HG03159 (cell line): Measurements from ENCODE around the gene RASAL2.
"Not testable (repeated sequence)": the region's sequence is repeated elsewhere in the genome, so short reads cannot be mapped to it uniquely, and the experiment has no call there.

ENCODE experiments used
- ATAC-seq: cut with Tn5 transposase; IDR thresholded peaks from one replicate; pipeline ENCODE4 v1.9.1; 2021; ENCODE audit warnings: mild to moderate bottlenecking, moderate library complexity; ENCODE audit not compliant: unreplicated experiment

Gene RASAL2

DNA sequence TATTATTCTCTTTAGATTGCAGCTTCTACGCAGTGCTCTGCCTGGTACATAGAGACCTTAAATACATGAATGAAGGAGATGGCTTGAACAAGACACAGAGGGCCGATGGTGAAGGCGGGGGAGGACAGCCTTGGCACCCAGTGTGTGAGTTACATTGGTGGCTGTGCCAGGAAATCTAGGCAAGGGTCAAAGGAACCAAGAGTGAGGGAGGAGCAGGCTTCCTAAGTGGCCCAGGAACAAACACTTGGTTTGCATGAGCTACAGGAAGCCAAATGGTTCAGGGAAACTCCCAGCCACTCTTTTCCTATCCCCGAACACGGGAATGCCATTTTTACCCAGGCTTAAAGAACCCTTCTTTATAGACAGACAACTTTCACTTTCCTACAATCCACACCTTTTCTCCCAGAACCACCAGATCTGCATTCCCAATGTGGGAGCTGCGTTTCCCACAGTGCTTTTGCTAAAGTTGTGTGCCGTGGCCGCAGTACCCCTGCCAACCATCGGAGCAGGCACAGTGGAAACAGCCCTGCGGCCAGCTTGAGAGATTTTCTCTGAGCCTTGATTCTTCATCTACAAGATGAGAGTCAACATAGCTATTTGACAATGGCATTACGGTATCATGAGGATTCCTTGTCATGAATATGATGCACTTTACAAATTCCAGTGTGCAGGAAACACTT, 406.3 kb downstream of the RASAL2 start:
- ATAC-seq, result no peak

DNA sequence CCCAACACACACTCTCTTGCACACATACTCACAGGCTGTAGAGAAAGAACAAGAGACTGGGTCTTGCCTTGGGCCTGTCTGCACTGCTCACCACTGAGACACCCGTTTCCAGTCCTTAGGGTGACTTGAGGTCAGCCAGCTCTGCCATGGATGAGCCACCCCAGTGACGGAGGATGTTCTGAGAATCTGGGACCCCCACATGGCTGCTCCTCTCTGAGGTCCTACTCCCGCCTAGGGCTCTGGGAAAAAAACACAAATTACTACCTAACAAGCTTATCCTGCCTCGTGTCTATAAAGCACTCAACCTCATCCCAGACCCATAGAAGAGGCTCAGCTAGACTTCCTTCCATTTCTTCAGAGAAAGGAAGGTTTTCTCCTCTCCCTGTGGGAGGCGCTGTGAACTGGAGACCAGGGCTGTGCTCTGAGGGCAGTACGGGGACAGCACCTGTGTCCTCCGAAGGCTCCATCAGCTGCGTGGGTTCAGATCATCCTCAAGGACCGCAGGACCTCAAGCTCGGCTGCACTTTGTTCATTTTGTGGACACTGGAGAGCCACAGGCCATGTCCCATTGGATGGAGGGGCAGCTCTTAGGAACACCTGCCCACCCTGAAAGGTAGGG, 407.1 kb downstream of the RASAL2 start:
- ATAC-seq, result peak; percentile 28

DNA sequence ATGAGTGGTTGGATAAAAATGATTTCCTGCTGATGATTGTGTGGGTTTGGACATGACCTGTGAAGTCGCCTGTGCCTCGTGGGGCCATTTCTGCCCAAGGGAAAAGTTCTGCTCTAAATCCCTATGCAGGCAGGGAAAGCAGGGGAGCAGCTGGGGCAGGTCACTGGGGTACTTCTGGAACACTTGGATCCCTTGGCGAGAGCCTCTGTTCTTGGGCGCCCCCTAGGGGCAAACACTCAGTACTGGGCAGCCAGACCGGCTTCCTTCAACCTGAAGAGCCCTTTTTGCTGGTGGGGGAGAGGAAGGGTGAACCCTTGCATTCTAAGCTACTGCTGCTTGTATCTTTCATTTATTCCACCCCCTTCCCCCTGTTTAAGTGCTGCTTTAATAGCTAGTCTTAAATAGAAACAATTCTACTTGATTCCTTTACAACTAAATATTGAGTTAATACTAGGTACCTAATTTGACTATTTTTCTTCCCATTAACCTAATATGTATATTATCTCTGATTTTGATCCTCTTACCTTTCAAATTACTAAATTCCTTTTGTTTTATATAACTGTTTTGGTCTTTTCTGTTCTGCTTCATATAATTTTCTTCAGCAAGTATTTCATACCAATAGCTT, 407.9 kb downstream of the RASAL2 start:
- ATAC-seq, result peak; percentile 93

DNA sequence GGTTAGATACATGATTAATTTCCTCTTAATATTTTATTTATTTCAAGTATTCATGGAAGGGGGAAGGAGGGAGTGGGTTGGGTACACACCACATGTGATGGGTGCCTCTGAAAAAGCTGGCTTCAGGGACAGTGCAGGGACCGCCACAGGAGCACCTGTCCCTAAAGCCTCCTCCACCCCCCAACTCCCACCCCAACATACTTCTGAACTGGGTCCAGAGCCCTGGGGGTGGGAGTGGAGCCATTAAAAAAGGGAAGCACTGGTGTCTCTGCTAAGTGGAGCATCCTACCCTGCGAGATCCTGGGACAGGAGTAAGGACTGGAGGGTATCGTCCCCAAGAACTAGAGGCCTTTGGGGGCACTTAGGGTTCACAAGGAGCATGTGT, 408.4 kb downstream of the RASAL2 start:
- no peak for ATAC-seq

DNA sequence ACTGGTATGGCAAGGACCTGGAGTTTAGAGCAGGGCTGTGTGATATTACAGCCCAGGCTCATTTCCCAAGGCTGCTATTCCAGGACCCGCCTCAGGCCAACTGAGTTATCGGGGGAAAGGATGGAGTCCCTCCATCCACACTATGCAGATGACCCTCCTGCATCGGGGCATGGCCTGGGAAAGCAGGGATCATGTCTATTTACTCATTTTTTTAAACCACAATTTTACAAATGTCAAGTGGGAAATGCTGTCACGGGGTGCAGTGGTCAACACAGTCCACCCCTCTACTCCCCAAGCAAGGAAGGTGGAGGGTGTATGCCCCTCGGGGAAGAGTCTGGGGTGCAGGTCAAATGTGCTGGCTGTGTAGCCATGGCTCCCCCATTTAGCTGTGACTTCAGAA, 409.0 kb downstream of the RASAL2 start:
- no peak for ATAC-seq

DNA sequence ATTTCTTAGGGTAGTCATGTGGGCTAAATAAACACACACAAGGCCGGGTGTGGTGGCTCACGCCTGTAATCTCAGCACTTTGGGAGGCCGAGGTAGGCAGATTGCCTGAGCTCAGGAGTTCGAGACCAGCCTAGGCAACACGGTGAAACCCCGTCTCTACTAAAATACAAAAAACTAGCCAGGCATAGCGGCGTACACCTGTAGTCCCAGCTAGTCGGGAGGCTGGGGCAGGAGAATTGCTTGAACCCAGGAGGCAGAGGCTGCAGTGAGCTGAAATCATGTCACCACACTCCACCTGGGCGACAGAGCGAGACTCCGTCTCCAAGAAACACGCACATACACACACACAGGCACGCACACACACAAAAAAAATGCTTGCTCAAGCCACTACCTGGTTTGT, 409.4 kb downstream of the RASAL2 start:
- not testable (repeated sequence) for ATAC-seq

DNA sequence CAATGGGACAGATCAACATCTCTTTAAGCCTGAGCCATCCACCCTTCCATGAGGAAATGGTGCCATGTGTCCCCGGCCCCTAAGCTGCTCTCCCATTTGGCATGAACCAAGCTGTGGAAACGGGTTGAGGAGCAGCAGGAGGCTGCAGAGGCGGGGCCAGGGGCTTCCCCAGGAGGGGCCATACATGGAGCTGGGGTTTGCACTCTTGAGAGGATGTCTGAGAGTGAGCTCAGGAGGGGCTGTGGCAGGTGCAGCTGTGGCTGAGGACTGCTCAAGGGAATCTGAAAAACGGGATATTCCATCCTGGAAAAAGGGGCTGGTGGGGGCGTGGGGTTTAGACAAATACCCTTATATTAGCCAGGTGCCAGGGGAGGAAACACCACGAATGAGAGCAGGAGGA, 409.9 kb downstream of the RASAL2 start:
- ATAC-seq, result no peak

DNA sequence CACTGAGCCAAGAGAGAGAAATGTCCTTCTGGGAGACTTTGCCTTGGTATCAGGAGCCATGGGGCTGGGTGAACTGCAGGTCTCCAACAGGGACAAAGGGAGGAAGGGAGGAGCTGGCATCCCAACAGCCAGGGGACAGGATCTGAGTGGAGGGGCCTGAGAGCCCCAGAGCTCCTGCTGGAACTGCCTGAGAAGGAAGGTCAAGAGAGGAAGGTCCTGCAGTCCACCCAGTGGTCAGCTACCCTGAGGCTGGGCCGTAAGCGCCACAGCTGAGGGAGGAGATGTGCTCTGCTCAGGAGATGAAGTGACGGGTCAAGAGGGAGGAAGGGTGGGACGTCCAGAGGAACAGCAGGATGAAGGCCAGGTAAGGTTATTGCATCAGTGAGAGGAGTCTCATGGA, 410.4 kb downstream of the RASAL2 start:
- no peak for ATAC-seq

DNA sequence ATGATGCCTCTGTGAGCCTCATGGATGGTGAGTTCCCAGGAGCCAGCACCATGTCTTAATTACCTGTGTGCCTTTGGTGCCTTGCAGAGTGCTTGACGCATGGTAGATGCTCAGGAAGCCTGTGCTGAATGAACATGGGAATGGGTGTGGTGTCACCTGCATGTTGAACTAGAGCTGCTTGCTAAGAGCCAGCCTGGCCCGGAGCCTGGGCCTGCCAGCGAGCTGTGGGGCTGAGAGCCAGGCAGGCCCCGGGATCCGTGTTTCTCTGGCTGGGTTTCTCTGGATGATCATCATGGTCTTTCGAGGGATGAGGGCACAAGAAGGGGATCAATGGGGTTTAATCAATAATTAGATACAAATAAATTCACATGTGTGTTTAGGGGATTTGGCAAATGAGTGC, 412.3 kb downstream of the RASAL2 start:
- no peak for ATAC-seq

DNA sequence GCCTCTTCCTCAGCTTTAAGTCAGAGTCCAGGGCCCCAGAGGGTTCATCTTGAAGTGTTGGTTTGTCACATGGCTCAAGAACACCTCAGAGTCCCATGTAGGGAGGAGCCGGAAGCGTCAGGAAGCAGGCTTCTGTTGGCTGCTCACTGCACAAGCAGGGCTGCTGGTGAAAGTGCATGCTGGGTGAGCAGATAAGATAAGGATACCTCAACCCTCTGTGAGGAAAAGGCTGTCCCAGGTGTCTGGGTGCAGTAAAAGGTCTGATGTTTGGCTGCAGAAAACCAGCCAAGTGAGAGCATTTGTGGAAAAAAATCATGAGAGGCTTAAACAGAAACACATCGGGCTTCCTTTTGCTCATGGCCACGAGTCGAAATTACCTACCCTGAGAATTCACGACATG, 412.8 kb downstream of the RASAL2 start:
- ATAC-seq, result no peak

DNA sequence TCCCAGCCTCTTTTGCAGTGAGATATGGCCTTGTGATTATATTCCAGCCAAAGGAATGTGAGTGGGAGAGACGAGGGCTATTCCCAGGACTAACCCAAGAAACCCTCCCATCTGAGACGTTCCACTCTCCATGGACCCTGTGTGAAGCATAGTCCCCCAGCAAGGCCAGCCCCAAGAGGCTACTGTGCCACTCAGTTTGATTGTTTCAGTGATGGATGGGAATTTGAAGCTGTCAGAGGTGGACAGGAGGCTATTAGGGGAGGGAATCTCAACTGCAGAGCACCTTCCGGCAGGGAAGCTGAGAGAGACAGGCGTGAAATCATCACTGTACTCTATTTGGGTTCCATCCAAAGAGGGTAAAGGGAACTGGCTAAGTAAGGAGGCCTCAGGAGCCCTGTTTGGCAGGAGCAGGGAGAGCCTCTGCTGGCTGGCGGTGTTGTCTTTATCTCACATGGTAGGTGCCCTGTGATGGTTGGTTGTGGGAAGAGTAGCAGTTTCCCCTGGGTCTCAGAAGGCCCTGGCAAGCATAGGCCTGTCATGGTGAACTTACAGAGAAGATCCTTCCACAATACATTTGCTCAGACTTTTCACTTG, 415.6 kb downstream of the RASAL2 start:
- ATAC-seq, result no peak

DNA sequence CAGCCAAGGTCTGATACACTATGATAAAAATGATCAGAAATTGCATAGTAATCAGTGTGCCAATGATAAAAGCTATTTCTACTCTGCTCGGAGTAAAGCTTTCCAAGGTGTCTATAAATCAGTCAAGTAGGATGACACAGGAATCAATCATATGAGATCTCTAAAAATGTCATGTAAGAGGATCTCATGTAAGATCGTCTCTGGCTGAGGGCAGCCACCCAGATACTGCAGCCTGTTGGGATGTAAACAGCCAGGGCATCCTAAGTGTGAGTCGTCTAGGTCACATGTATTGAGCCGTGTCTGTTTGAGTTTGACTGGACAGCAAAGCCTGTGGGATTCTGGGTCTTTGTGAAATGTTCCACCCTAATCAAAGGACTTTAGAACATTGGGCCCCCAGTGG, 416.3 kb downstream of the RASAL2 start:
- no peak for ATAC-seq

DNA sequence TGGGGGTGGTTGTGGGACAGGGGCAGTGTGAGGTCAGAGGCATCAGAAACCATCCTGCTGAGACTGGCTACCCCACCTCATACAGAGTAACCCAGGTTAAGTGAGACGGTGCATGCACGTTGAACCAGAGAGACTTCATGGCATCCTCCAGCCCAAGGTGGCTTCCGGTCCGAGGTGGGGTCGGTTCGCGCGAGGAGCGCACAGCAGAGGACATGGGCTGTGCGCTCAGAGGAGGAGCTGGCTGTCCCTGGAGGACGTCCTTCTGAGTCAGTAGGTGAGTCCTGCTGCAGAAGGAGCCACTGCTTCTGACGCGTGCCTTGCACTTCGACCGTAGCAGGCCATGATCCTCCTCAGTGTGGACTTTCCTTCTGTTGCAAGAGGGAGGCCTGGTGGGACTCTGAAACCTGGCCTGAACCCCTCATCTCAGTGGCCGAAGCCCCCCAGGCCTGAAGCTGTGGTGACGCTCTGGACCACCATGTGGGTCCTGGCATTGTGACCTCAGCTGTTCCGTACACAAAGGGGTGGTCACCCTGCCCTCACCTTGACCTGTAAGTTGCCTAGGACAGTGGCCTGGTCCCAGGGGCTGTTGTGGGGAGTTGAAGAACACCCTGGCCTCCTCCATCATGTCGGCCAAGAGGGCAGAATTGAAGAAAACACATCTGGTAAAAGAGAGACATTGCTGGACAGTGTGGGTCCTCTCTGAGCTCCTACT, 418.8 kb downstream of the RASAL2 start, which contains the start of gene TEX35:
Gene TEX35 (plus strand): TSS at position 544 of the 712 bp plus-strand sequence. CDS start 80 bp downstream, at position 624.
- ATAC-seq, result no peak

DNA sequence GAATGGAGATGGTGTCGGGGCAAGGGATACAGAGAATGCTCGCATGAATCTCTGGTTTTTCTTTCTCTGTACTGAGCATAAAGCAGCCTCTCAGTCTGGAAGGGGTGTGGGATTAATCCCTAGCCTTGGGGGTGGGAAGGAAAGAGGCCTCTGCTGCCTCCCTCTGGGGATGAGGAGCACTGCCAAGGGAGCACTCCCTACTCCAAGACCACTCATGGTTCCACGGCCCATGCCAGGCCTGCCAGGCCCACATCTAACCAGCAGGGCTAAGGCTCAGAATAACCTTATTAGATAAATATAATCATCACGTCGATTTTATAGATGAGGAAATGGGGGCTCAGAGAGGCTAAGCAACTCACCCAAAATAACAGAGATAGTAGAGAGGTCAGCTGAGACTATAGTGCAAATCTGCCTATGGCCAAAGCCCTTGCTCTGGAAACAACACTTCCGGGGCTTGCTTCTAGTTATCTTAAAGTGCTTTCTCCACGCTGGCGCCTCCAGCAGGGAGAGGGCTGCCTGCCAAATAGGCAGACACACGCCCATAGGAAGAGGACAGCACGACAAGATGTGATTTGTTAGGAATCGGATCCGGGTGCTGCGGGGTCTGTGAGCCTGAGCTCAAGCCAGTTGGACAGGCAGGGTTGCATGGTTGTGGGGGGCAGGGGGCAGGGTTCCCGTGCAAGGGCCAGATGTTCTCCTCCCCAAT, 419.5 kb downstream of the RASAL2 start:
- no peak for ATAC-seq

DNA sequence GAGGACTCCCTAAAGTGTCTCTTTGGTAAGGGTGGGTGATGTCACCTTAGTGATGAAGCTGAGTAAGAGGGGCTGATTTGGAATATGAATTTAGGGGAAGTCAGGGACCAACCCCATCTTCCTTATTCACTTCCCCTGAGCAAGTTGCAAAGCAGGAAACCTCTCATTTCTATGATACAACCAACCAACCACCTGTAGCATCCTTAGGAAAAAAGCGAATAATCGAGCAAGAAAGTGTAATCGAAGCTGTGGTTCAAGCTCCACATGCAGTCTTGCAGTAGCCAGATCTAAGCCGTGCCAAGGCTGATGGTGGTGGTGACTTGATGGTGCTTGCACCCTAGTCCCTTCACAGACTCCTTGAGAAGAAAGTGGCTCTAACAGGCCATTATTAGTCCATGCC, 422.2 kb downstream of the RASAL2 start:
- ATAC-seq, result no peak

DNA sequence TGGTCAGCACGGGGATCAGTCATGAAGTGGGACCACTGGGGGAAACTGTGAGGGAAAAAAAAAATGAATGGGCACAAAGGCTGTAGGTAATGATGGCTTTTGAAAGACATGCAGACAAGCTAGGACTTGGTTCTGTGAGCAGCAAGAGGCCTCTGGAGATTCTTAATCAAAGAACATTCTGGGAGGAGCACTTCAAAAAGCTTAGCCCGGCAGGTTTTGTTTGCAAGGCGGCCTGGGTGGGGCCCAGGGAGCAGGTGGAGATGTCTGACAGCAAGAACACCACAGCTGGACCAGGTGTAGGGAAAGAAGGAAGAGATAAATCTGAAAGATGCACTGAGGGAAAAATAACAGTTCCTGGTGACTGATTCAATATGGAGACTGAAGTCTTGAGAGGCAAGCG, 425.0 kb downstream of the RASAL2 start:
- no peak for ATAC-seq

DNA sequence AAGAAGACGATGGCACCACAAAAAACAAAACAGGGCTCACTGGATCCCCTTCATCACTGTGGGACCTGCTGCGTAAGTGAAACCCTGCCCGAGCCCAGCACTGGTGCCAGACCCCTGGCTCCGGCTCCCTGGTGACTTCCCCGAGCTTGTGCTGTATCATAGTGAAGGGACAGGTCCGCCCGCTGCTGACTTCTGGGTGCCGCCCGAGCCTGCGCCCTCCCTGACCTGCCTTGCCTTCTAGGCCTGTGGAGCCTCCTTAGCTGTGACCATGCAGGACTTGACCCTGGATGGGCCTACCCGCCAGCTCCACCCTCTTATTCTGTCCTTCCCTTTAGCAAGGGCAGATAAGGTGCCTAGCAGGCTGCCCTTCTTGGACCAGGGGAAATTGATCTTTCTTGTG, 426.9 kb downstream of the RASAL2 start:
- no peak for ATAC-seq

DNA sequence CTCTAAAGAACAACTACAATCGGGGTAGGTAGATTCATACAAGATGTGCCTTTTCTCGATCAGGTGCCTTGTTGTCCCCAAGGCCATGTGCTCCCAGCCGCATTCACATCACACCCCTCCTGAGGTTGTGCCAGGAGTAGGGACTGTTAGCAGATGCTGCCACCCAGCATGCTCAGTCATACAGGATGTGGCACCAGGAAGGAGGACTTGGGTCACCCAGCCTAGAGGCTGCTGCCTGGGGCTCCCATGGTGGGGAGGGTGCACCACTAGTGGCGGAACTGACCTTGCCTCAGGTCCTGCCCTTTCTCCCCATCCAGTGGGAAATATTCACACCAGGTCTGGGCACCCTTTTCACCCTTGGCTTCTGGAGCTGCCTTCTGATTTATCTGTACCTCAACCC, 427.3 kb downstream of the RASAL2 start:
- no peak for ATAC-seq

DNA sequence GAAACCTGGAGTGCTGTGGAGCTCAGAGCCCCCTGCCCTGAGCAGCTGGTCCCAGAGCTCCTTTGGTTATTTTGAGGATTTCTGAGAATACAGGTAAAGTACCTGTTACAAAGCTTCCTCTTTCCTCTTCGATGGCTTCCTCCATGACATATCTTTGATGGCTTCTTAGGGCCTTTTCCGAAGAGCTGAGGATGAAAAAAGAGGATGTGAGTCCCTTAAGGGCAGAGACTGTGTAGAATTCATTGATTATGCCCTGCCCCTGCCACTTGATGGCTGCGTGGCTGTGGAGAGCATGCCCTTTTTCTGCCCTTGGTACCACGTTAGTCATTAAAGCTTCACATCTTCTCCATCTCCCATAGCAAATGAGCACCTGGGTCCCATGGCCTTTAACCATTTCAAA, 433.2 kb downstream of the RASAL2 start:
- ATAC-seq, result no peak

DNA sequence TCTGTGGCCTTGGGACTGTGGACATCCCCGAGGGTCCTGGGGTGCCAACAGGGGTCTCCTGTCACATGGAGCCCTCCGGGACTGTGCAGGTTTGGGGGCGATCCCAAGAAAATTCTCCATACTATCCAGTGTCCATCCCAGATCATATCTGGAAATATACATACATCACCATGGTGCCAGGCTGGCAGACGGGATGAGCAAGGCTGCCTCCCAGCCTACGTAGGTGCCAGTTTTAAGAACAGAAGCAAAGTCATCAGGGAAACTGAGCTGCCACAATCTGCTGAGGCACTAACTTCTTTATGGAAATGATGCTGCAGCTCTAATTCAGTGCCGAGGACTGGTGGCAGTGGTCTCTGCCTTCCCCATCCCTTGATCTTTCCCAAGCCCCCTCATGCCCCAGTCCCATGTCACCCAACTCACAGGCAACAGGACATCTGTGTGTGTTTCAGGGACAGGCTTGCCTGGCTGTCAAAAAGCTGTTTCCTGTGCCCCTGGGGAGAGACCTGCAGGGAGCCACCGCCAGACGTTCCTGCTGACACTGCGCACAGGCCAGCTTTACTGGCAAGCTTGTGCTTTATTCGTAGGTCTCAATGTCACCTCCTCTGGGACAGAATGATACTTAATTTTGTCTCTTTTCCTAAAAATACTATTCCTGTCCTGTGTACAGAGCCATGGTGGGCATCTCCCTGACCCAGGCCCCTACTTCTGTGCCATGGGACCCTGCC, 434.5 kb downstream of the RASAL2 start:
- ATAC-seq, result no peak
